GM19397 (cell line): ENCODE data around the gene ANKRD34C.

Experiments
- ATAC-seq: cut with Tn5 transposase; IDR thresholded peaks from one replicate; pipeline ENCODE4 v1.9.1; 2021; ENCODE audit warnings: mild to moderate bottlenecking, moderate library complexity; ENCODE audit not compliant: unreplicated experiment

Gene ANKRD34C

DNA sequence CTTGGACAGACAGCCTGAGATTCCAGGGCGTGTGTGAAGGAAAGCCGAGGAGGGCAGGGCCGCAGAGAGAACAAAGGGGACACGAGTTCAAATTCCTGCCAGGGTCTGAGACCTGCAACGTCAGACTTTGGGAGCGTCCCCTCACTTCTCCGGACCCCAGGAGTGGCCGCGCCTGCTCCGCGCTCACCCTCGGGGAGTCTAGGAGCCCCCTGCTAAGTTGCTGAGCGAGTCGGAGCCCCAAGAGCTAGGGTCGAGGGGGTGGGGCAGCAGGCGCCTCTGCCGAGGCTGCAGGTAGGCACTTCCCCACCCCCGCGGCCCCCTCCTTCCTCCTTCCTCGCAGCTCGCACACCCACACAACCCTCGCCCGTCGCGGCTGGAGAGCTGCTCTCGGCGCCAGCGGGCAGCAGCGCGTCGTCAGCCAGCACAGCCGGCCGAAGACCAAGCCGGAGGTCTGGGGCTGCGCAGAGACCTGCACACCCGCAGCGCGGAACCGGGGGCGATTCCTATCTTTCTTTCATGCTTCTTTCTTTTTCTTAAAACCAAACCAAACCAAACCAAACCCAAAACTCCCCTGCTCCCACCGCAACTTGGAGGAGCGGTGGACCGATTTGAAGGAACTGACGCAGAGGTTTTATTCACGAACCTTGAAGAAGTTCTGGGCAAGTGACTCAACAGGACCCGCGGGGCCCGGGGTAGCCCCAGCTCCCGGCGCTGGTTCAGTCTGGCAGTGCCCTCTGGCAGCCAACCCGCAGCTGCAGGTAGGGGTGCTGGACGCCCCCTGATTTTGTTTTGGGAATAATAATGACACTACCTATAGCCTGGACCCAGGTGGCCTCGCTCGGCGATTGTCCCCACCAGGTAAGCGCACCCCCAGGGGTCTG is at the start of gene ANKRD34C:
ANKRD34C (plus strand) TSS at position 352 of the 881 bp plus-strand sequence. CDS start 10,563 bp downstream, outside the sequence.
- no peak for ATAC-seq

DNA sequence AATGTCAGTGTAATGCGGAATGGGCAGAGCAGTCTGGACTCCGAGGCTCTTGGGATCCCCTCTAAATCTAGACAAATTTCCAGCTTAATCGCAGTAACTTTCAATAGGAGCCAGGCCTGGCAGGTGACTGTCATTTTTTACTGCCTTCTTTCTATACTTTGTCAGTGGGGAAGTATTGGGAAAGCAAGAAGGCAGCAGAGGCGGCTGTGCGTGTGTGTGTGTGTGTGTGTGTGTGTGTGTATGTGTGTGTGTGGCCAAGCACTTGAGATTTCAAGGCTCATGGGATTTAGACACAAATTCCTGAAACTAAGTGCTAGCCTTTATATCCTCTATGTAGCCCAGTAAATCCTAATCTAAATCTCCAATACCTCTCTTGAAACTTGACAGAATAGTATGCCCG is 49.3 kb upstream of the ANKRD34C start:
- no peak for ATAC-seq

DNA sequence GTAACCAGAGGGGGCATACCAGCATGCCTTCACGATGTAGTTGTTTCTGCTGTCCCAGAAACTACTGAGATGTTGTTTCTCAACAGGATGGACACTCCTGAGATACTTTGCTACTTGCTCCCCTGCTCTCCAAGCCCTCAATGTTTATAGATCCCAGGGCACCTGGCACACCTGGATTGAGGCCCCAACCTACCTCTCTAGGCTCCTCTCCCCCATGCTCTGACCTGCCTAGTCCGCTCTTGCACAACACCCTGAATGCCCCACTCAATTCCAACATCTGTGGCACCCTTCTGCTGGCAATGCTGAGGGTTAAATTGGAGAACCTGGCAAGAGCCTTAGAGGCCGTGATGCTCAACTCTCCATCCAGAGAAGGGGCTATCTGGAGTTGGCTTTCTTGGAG is 42.5 kb upstream of the ANKRD34C start:
- ATAC-seq, result no peak

DNA sequence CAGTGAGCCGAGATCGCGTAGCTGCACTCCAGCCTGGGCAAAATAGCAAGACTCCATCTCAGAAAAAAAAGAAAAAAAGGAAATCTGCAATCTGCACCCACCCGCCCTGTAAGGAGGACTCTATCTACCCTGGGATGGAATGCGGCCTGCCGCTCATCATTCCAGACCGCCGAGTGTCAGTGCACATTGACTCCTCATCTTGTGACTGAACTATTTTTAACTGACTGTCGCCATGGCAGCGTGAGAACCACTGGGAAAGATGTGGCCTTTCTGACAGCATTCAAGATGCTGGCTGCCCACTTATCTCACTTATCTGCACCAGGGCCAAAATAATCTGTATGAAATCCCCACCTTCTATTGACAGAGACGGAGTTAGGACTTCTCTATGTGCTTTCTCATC is 38.8 kb upstream of the ANKRD34C start:
- ATAC-seq, result no peak

DNA sequence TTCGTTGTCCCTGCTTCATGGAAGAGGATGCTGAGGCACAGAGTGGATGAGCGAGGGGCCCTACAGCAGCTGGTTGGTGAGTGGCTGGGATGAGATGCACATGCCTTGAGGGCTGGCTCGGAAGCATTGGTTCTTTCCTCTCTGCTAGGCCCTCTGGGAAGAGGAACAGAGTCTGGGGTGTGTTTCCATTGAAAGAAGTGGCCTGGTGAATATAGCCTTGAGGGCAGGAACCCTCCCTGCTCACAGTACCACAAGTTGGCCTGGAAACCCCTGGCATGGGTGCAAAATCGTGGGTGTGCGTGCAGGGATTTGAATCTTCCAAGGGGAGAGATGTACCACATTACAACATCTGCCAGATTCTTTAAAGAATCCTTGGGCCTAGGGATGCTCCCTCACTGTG is 37.6 kb upstream of the ANKRD34C start:
- ATAC-seq, result no peak

DNA sequence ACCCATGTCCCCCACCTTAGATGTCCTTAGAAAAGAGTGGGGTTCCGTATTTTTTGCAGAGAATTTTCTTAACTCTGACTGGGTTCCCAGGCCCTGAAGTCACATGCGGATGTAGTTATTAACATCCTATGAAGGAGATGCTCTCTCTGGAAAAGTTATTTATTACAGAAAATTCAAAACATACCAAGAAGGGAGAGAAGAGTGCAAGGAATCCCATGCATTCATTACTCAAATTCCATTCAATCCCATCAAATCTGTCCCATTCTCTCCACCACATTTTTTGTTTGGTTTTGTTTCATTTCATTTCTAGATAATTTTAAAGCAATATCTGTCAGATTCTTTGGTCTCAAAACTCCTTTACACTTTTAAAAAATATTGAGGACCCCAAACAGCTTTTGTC is 34.3 kb upstream of the ANKRD34C start:
- no peak for ATAC-seq

DNA sequence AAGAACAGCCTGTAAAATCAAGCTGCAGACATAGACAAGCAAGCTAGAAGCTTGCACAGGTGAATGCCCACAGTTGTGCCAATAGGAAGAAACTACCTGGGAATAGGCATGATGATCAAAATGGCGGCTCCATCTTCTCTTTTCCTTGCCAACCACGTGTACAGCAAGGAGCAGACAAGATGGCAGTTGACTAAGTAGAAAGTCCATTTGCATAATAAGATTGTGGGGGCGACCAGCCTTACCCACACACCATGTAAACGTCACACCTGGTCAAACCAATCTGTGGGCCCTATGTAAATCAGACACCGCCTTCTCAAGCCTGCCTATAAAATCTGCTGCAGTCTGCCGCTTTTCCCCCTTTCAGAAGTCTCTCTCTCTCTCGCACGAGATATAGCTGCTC is 25.1 kb upstream of the ANKRD34C start:
- ATAC-seq, result no peak

DNA sequence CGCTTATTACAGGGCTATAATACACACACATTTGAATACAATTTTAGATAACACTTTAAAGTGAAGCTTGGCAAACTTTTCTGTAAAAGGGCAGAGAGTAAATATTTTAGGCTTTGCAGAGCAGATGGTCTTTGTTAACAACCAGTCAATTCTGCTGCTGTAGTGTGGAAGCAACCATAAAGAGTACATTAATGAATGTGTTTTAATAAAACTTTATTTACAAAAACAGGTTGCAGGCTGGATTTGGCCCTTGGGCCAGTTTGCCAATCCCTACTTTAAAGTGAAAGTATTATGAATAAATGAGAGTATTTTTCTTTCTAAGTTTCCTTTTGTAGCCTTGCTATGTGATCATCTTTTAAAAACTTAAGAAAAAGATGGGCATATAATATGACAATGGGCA is 20.7 kb upstream of the ANKRD34C start:
- no peak for ATAC-seq

DNA sequence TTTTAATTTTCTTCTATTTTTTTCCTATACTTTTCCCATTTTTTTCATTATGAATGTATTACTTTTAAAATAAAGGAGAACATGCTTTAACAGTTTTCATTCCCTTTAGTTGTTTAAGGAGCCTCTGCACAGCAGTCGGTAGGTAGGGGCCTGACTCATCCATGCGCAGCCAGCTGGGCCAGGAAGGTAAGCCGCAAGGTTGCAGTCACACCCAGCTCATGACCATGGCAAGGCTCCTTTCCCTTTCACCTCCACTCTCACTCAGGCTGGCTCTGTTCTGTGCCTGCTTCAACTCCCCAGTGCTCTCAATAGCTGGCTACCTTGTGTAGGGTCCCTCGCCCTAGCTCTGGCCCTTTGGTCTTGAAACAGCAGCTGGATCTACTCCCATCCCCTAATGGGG is 17.4 kb upstream of the ANKRD34C start:
- no peak for ATAC-seq

DNA sequence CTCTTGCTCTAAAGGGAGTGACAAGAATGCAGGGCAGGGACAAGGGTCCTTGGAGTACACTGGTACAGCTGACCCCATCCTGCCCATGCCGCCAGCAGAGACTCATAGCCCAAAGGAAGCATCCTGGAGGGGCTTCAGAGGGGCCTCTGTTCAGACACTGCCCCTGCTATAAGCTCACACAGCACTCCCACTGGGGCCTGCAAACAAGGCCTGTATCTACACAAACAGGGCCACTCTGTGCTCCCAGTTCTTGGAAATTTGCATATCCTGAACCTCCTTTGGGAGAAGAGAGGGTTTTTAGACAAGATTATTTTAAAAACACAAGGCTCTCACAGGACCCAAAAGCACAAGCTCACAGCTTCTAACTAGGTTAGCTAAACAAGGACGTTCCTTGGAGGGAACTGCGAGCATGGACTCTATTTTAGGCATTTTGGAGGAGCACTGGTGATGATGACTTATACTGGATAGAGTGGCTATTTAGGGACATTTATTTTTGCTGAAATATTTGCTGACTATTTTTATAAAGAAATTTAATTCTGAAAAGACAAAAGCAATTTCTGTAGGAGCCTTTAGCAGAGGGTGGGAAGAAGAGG is 16.4 kb upstream of the ANKRD34C start:
- no peak for ATAC-seq

DNA sequence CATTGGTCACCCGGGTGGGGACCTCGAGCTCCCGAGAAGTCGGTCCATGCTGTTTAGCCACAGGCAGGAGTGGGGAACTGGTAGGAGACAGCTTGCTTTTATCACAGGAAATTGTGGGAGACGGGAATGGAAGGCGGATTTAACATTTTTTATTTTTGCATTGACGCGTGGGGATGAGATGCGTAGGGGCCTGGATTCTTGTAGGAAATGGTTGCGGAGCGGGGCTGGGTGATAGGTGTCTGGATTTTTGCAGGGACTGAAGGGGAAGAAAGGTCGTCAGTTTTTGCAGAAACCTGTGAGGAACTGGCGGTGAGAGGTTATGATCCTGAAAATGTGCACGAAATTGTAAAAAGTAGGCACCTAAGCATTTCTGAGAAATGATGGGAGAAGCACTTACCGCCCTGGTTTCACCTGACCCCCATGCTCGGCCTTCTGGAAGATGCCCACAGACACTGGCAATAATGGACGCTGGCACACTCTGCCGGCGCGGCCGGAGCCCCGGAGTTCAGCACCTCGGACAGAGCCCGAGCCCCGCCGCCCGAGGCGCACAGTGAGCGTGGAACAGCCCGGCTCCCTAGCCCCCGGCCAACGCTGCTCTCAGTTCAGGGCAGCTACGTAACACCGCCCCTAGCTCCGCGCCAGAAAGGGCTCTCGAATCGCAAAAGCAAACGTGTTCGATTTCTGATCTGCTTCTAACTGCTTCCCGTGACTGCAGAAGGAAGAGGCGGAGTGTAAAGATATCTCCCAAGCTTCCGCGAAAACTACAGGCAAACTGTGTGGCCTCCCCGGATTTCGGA is 928 bp downstream of the ANKRD34C start:
- no peak for ATAC-seq

DNA sequence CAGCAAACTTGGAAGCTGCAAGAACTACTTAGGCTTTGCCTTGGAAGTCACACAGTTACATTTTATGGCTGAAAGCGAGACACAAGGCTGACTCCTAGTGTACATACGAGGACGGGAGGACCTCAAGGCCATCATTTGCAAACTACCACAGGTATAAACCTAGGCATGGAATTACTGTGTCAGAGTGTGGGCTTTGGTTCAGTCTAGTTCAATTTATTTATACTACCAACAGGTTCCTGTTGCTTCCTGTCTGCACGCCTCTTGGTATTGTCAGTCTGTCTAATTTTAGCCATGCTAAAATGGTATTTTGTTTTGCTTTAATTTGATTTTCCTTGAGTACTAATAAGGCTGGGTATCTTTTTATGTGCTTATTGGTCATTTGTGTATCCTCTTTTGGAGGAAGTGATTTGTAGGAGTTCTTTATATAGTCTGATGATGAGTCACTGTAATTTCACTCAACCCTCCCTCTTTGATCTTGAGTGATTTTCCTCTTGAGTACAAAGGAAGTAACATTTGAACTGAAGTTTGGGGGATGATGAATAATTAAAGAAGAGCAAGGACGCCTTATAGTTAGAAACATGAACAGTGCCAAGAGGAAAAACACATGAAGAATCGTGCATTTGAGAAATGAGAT is 8.2 kb downstream of the ANKRD34C start:
- no peak for ATAC-seq

DNA sequence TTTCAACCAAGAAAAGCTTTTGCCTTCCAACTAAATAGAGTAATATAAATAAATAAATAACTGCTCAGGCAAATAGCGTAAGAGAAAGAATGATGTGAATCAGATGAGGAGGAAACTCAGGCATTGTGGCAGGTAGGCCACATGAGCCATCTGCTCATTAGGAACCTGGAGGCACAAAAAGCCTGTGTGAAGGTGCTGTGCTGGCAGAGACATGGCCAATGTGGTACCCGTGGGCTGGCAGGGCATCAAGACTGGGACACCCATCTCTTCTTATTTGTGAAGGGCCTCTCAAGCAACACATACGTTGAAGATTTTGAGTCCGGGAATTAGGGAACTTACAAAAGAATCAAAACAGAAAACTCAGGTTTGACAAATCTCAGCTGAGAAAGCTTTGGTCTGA is 9.5 kb downstream of the ANKRD34C start:
- no peak for ATAC-seq

DNA sequence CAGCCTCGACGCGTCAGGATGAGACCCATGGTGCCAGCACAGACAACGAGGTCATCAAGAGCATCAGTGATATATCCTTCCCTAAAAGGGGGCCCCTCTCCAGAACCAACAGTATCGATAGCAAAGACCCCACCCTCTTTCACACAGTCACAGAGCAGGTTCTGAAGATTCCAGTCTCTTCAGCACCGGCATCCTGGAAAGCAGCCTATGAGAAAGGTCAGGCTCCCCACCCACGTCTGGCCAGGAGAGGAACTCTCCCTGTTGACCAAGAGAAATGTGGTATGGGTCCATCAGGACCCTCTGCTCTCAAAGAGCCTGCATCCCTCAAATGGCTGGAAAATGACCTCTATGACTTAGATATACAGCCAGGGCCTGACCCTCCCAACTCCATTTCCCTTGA is 11.6 kb downstream of the ANKRD34C start:
- ATAC-seq, result no peak

DNA sequence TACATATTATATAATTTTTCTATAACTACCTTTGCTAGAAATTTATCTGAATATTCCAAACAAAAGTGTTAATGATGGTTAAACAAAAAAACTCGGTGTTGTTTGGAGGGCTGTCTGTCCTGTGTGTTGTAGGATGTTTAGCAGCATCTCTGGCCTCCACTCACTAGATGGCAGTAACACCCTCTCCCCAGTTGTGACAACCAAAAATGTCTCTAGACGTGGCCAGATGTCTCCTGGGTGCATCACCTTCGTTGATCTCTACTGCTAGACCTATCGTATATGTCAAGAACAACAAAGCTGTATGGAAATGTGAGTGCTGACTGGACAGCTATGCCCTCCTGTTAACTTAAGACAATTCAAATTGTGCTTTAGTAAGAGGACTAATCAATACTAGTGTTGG is 14.1 kb downstream of the ANKRD34C start:
- no peak for ATAC-seq

DNA sequence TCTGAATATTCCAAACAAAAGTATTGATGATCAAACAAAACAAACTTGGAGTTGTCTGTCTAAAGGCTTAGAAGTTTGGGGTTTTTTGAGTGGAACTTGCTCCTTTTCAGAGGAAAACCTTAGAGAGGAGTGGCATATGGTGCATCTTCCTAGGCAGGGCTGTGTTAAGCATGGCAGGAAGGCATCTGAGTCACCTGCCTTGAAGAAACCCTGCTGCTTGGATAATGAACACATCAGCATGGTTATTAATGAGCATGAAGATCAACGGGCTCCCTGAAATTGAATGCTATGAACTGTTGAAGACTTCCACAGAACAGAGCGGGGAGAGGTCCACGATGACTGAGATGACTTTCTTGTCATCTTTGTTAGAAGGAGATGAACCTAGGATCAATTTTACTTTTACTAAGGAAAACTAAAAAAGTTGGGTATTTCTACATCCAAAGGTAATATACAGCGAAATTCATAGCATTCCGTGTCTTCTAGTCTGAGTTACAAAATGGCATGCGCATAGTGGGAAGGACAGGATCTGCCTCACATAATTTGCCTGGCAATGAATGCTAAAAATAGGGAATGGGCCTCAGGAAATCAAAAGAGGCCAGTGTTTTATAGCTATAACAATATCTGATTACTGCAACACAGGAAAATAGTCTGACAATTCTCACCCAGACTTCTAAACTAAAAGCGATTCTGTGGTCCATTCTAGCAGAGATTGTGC is 16.8 kb downstream of the ANKRD34C start:
- no peak for ATAC-seq

DNA sequence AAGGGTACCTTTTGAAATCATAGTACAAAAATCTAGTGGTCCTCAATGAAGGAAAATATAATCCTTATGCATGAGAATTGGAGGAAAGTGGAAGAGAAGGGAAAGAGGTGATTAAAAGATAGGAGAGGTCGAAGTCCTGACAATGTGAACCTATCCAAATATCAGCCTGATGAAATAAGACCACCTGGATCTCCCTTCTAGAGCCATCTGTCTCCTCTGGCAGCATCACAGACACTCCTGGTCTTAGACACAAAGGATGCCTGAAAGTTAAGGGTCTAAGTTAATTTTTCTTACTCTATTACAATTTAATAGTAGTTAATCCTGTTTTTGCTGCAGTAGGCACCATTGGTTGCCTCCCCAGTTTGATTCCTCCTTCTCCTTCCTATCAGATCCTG is 17.3 kb downstream of the ANKRD34C start:
- ATAC-seq, result no peak

DNA sequence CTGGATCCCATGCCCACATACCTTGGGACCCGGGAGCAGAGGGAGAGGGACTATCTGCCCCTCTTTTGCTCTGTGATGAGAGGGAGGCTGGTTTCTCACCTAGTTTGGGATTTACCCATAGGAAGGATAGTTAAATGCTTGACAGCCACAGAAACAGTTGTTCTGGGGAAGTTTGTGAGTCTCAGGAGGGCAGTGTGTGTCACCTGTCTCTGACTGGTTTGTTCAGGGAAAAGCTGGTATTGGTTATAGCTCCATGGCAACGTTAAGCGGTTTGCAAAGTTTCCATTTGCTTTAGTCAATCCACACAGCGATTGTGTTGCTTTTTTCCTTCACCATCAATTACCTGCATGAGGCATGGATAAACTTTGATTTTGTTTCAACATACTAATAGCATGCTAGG is 24.7 kb downstream of the ANKRD34C start:
- ATAC-seq, result no peak

DNA sequence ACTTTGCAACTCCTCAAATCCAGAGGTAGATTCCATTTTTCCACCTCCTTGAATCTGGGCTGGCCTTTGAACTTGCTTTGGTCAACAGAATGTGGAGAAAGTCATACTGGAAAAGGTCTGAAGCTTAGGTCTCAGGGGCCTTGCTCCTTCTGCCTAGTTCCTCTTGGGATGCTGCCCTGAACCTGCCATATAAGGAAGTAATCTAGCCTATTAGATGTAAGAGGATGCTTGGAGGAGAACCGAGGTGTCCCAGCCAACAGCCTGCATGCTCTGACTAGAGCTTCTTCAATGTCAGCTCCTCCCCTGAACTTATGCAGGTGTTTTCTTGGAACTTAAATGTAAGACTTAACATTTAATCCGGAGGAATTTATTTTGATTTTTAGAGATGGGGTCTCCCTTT is 26.4 kb downstream of the ANKRD34C start:
- ATAC-seq, result no peak

DNA sequence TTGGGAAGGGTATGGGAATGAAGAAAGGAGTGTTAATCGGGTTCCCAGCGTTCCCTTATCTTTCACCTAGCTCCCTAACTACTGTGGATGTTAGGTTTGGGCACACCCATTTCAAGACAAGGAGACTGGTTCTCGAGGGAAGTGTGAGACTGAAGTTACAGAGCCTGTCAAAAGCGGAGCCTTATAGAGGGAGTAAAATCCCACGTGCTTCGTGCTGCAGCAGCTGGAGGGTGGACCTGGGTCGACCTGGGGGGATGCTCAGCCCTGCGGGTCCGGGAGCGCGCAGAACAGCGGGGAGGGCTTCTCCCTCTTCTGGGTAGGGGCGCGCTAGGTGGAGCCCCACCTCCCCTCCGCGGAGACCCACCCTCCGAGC is 28.1 kb downstream of the ANKRD34C start:
- no peak for ATAC-seq
